K562 (cell line): ENCODE results near the gene MRTFB. TPM values are rescaled to one million over a fixed set of nuclear protein-coding genes. Genes with fewer than 3 reads are reported as not detected.

Experiments
- ATAC-seq: fragments of 200-7000 bp; cut with Tn5 transposase; 3 replicates; pipeline ENCODE4 v1.9.1; 2020; ENCODE audit warnings: moderate library complexity
- BruUV-seq: library from RNA; stranded (reverse); fragments of 400-500 nt; replicated peaks from 2 replicates; lab custom pipeline; 2021; lab: Mats Ljungman, UMichigan
- CTCF ChIA-PET: fragments of 300-600 bp; formaldehyde crosslinking; extraction: SDS; loops from one replicate; lab custom pipeline; 2021; ENCODE audit warnings: low intra/inter-chr PET ratio; lab: Yijun Ruan, JAX
- POLR2A ChIA-PET: fragments of 300-600, 350-650 bp; sonication (Branson Sonifier 250); formaldehyde crosslinking; extraction: SDS; loops from one replicate; lab custom pipeline; 2021; ENCODE audit warnings: antibody characterized with exemption, inconsistent platforms; lab: Yijun Ruan, JAX
- DNase-seq, 4 experiments: peaks; one replicate each; pipeline versions ENCODE4 v3.0.0 to v3.0.0-alpha.2; 2011 to 2018; ENCODE audit warnings: low spot score in 3 of 4, mixed read lengths in 3 of 4; ENCODE audit errors: extremely low read depth in 1 of 4
- FAIRE-seq: peaks from 2 replicates; lab custom pipeline; 2011; peaks lifted over from hg19 to GRCh38; lab: Jason Lieb, UNC
- H2AFZ ChIP-seq: 2 replicates; pipeline ENCODE4 v1.6.0; 2011; ENCODE audit warnings: low read depth, low read length, control low read depth, inconsistent platforms
- H3K27ac ChIP-seq: fragments of 200-600 bp; 3 replicates; pipeline ENCODE4 v1.8.0; 2011; ENCODE audit warnings: low read depth, mild to moderate bottlenecking, control low read depth, inconsistent platforms, low read length, moderate library complexity, mixed read lengths; ENCODE audit errors: extremely low read depth
- H3K27me3 ChIP-seq, 2 experiments: fragments of 300-600 bp in 1 of 2; 2 replicates in 1 of 2; 3 replicates in 1 of 2; pipeline versions ENCODE4 v1.6.0 to v1.8.0; 2011; ENCODE audit warnings: inconsistent platforms in 2 of 2, low read length in 2 of 2, mild to moderate bottlenecking in 1 of 2, mixed read lengths in 1 of 2, moderate library complexity in 1 of 2; ENCODE audit not compliant: control insufficient read depth in 2 of 2, insufficient read depth in 2 of 2
- H3K36me3 ChIP-seq: fragments of 300-600 bp; 3 replicates; pipeline ENCODE4 v1.8.0; 2011; ENCODE audit warnings: mild to moderate bottlenecking, low read length, inconsistent platforms; ENCODE audit not compliant: control insufficient read depth, insufficient read depth
- H3K4me1 ChIP-seq, 2 experiments: fragments of 200-600 bp in 1 of 2; replicated peaks in 1 of 2; 2 replicates in 1 of 2; 3 replicates in 1 of 2; pipeline versions ENCODE4 v1.5.1 to v1.8.0; 2011; ENCODE audit warnings: inconsistent platforms in 2 of 2, low read length in 2 of 2, mild to moderate bottlenecking in 1 of 2, mixed read lengths in 1 of 2, moderate library complexity in 1 of 2; ENCODE audit not compliant: control insufficient read depth in 2 of 2, insufficient read depth in 2 of 2
- H3K4me2 ChIP-seq: 2 replicates; pipeline ENCODE4 v1.6.1; 2011; ENCODE audit warnings: low read length, control low read depth, inconsistent platforms, mixed read lengths; ENCODE audit not compliant: insufficient read depth
- H3K4me3 ChIP-seq: fragments of 200-600 bp; sonication (generic), shearing (Covaris generic); 2 replicates; pipeline ENCODE4 v1.5.1; 2016; ENCODE audit warnings: control low read depth, inconsistent platforms
- H3K79me2 ChIP-seq: fragments of 200-600 bp; 3 replicates; pipeline ENCODE4 v1.8.0; 2011; ENCODE audit warnings: low read length, inconsistent platforms; ENCODE audit not compliant: control insufficient read depth, insufficient read depth
- H3K9ac ChIP-seq, 2 experiments: 2 replicates each; pipeline versions ENCODE4 v1.6.0 to v1.6.1; 2011; ENCODE audit warnings: low read depth in 2 of 2, low read length in 2 of 2, control low read depth in 1 of 2, inconsistent platforms in 1 of 2, mild to moderate bottlenecking in 1 of 2, mixed read lengths in 1 of 2; ENCODE audit not compliant: insufficient read depth in 1 of 2
- H3K9me1 ChIP-seq: one replicate; pipeline ENCODE4 v1.6.0; 2011; ENCODE audit warnings: inconsistent platforms, mild to moderate bottlenecking, low read length, moderate library complexity; ENCODE audit not compliant: control insufficient read depth, insufficient read depth
- H3K9me3 ChIP-seq: replicated peaks from 2 replicates; pipeline ENCODE4 v1.5.1; 2011; ENCODE audit warnings: low read depth, low read length, inconsistent platforms; ENCODE audit not compliant: control insufficient read depth, insufficient read depth
- H4K20me1 ChIP-seq: replicated peaks from 2 replicates; pipeline ENCODE4 v1.6.1; 2011; ENCODE audit warnings: low read length, inconsistent platforms, mixed read lengths; ENCODE audit not compliant: control insufficient read depth, insufficient read depth
- BHLHE40 ChIP-seq: IDR thresholded peaks from 2 replicates; pipeline ENCODE4 v1.6.1; 2011; ENCODE audit warnings: low read length, improper control_type of control experiment
- DACH1 ChIP-seq: fragments of 450-650 bp; IDR thresholded peaks from 2 replicates; pipeline ENCODE4 v1.6.1; 2018; ENCODE audit not compliant: partially characterized antibody
- DPF2 ChIP-seq: fragments of 450-650 bp; IDR thresholded peaks from 2 replicates; pipeline ENCODE4 v1.6.1; 2016
- KAT8 ChIP-seq: fragments of 450-650 bp; IDR thresholded peaks from 2 replicates; pipeline ENCODE4 v1.6.1; 2016; ENCODE audit warnings: low read depth, mild to moderate bottlenecking
- MCM7 ChIP-seq, 2 experiments: fragments of 450-650 bp; IDR thresholded peaks; 2 replicates each; pipeline ENCODE4 v1.6.1; 2016 to 2018
- WGBS: fragments of 100-300 bp; shearing (Covaris generic); methylation state at CpG from one replicate; pipeline ENCODE4 v1.1.6; 2016; ENCODE audit warnings: low coverage, mixed read lengths; ENCODE audit not compliant: insufficient coverage; ENCODE audit errors: missing lambda C conversion rate; 5-methylcytosine and 5-hydroxymethylcytosine counted together
- in situ Hi-C: fragments of 300-500 bp; cut with MboI; formaldehyde crosslinking; loops from 4 replicates; pipeline ENCODE4 v1.15.0; 2018; ENCODE audit warnings: inconsistent platforms, mixed read lengths
- intact Hi-C: fragments of 100-400 bp; cut with micrococcal nuclease; formaldehyde crosslinking; loops from 2 replicates; pipeline ENCODE4 v1.14.2; 2022
- polyA plus RNA-seq, 8 experiments: library from polyadenylated mRNA; depleted of rRNA in 4 of 8; stranded (reverse) in 5 of 8; unstranded in 3 of 8; fragments of >200 nt; fragmentation: Nextera tagmentation in 2 of 8; fragmentation: Illumina TruSeq in 1 of 8; extraction: Ambion mirVana in 2 of 8; extraction: Trizol in 1 of 8; gene quantifications; 2 replicates each; pipeline versions ENCODE4 v1.2.1 to v1.2.3, GENCODE V29; 2011 to 2014; ENCODE audit warnings: inconsistent platforms in 1 of 8, missing spikeins in 1 of 8
- total RNA-seq, 7 experiments: library from RNA; depleted of rRNA in 6 of 7; stranded (reverse); fragments of >200 nt in 6 of 7; fragmentation: Illumina TruSeq in 2 of 7; extraction: Trizol in 2 of 7; gene quantifications; 2 replicates each; pipeline versions ENCODE4 v1.2.1 to v1.2.3, GENCODE V29; 2011 to 2021; ENCODE audit warnings: low replicate concordance in 1 of 7
- TF ChIP-seq, protein P1 (sequence below): sonication (generic); formaldehyde crosslinking; IDR thresholded peaks from 2 replicates; pipeline ENCODE4 v1.5.0; 2020; ENCODE audit warnings: missing genetic modification reagents

The MRTFB gene
- total and polyA plus RNA-seq, 9 of the 15 experiments (the other 6 are each of a cell fraction or from before 2014, with no cell fraction given), result 2.2 to 12.7 (median 7.0) TPM

DNA sequence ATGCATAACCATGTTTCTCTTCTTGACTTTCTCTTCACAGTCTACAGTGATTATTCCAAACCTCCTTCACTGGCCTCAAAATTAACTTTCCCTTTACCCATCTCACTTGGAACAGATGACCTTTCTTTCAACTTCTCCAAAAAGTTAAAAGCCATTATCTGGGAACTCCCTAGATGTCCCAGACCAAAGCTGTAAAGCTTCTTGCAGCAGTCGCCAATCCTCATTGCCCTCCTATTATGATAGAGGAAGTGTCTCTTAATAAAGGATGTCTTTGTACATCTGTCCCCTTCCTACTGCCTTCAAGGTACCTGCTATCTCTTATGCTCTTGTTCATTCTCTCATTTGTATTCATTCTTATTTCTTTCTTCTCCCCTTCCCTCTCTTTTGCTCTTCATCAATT, 127.5 kb downstream of the MRTFB start:
- Histone ChIP-seq H3K9me3 (no peaks in the 10 kb centered on the region), H3K9me1 (no peaks in the 10 kb centered on the region), H4K20me1 (no peaks in the 10 kb centered on the region), H3K27me3 (no peaks in the 10 kb centered on the region), H3K27ac (no peak overlapping the region), H3K79me2 (no peaks in the 10 kb centered on the region), H3K4me1 (no peaks in the 10 kb centered on the region), H3K36me3 (no peaks in the 10 kb centered on the region), H2AFZ (no peak overlapping the region), H3K4me2 (no peak overlapping the region), H3K9ac (no peak overlapping the region), H3K4me3 (no peak overlapping the region)
- no TSS peak for BruUV-seq
- ATAC-seq (no peak), FAIRE-seq (no peak), DNase-seq (no peak)
- in situ Hi-C loops (no loop called here), intact Hi-C loops (no loop called here)
- CTCF ChIA-PET, result no interaction called here
- POLR2A ChIA-PET, result no interaction called here
- 14% methylated on average over 1 of the region's 1 CpG for WGBS
- TF ChIP-seq, protein P1, sequence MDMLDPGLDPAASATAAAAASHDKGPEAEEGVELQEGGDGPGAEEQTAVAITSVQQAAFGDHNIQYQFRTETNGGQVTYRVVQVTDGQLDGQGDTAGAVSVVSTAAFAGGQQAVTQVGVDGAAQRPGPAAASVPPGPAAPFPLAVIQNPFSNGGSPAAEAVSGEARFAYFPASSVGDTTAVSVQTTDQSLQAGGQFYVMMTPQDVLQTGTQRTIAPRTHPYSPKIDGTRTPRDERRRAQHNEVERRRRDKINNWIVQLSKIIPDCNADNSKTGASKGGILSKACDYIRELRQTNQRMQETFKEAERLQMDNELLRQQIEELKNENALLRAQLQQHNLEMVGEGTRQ, result no peak
- no peak for TF ChIP-seq KAT8
- no peak for TF ChIP-seq DPF2

GRCh38 chr16:14199199-14199598, 128.1 kb downstream of the MRTFB start:
- H3K9me1 ChIP-seq, result no peaks in the 10 kb centered on the region
- BruUV-seq, result no TSS peak
- H3K9me3 ChIP-seq, result no peaks in the 10 kb centered on the region
- intact Hi-C loops (no loop called here), in situ Hi-C loops (no loop called here)
- H4K20me1 ChIP-seq, result no peaks in the 10 kb centered on the region
- CTCF ChIA-PET, result no interaction called here
- no peak overlapping the region for H3K27ac ChIP-seq
- H2AFZ ChIP-seq, result no peak overlapping the region
- ATAC-seq (no peak), DNase-seq (no peak), FAIRE-seq (no peak)
- POLR2A ChIA-PET, result no interaction called here
- no peak overlapping the region for H3K4me2 ChIP-seq
- TF ChIP-seq BHLHE40 (no peak), MCM7 (IDR thresholded peaks at IDR 0.05) (no peak), DACH1 (no peak)
- no peaks in the 10 kb centered on the region for H3K36me3 ChIP-seq
- no peaks in the 10 kb centered on the region for H3K79me2 ChIP-seq
- H3K27me3 ChIP-seq, result no peaks in the 10 kb centered on the region
- H3K9ac ChIP-seq, result no peak overlapping the region
- no peaks in the 10 kb centered on the region for H3K4me1 ChIP-seq
- no peak overlapping the region for H3K4me3 ChIP-seq
- WGBS, result 35% methylated on average over 4 of the region's 4 CpGs
